Activated CD4-positive, alpha-beta memory T cell treated with anti-CD3 and anti-CD28 coated beads, Interleukin-2, amount 10 ng/mL, durations not matched to agents 7 days and 5 days (primary cell): Measurements from ENCODE around the gene UBAC2. TPM values are rescaled to one million over a fixed set of nuclear protein-coding genes. Genes with fewer than 3 reads are reported as not detected.

Experiments
- CTCF ChIA-PET: fragments of 350-600 bp; sonication (Branson Sonifier 250); formaldehyde crosslinking; loops from one replicate; lab custom pipeline; 2021; ENCODE audit warnings: antibody characterized with exemption, inconsistent platforms; lab: Charles Lee
- POLR2A ChIA-PET: fragments of 350-600 bp; sonication (Branson Sonifier 250); formaldehyde crosslinking; loops from one replicate; lab custom pipeline; 2021; ENCODE audit warnings: antibody characterized with exemption; lab: Charles Lee
- DNase-seq: peaks from one replicate; pipeline ENCODE4 v3.0.0-alpha.2; 2020
- H3K27ac Mint-ChIP-seq: one replicate; pipeline ENCODE4 v1.8.0; 2021; ENCODE audit warnings: mild to moderate bottlenecking, mixed read lengths
- H3K27me3 Mint-ChIP-seq: one replicate; pipeline ENCODE4 v1.8.0; 2021; ENCODE audit warnings: mixed read lengths
- H3K36me3 Mint-ChIP-seq: one replicate; pipeline ENCODE4 v1.8.0; 2021; ENCODE audit warnings: low read depth, mixed read lengths
- H3K4me1 Mint-ChIP-seq: one replicate; pipeline ENCODE4 v1.8.0; 2021; ENCODE audit warnings: mixed read lengths
- H3K4me3 Mint-ChIP-seq: one replicate; pipeline ENCODE4 v1.8.0; 2021; ENCODE audit warnings: mild to moderate bottlenecking, mixed read lengths
- H3K9me3 Mint-ChIP-seq: one replicate; pipeline ENCODE4 v1.8.0; 2021; ENCODE audit warnings: mixed read lengths
- total RNA-seq, 2 experiments: library from RNA; stranded (reverse); gene quantifications; one replicate each; pipeline ENCODE4 v1.2.3, GENCODE V29; 2021

Gene UBAC2
- total RNA-seq, 2 experiments from 2014 or later = 53.8 to 55.2 TPM

DNA sequence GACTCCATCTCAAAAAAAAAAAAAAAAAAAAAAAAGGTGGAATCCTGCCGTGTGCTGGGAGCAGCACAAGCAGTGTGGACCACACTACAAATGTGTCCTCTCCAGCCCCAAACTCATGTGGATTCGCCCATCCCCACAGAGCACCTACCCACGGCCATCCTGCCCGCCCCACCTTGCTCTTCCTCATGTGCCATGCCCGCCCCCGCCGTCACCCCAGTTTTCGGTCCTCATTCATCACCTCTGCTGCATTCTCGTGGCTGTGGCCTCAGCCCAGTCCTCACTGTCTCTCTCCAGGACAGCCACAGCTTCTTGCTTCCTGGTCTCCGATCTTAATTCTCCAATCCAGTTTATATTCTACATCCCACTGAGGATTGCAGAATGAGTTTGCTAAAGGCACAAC, 220.6 kb downstream of the UBAC2 start:
- H3K4me3 Mint-ChIP-seq = peak overlapping the region; percentile 9
- peaks cover 44% of the 10 kb centered on the region for H3K4me1 Mint-ChIP-seq
- H3K27ac Mint-ChIP-seq = no peak overlapping the region
- ChIA-PET CTCF (interaction anchor here (1.1 to 3.2 kb wide), 3 partner anchors 16 to 152 kb away, joined by 11 to 18 read pairs (median 13); no protein-coding TSS in a partner anchor), POLR2A (interaction anchor here (1.0 kb wide), 1 partner anchor 61 kb away, joined by 4 read pairs; no protein-coding TSS in a partner anchor)
- no peak for DNase-seq
- H3K27me3 Mint-ChIP-seq = peaks cover 29% of the 10 kb centered on the region
- no peaks in the 10 kb centered on the region for H3K36me3 Mint-ChIP-seq
- no peaks in the 10 kb centered on the region for H3K9me3 Mint-ChIP-seq

- H3K9me3 Mint-ChIP-seq = no peaks in the 10 kb centered on the region
- ChIA-PET POLR2A (no interaction called here), CTCF (interaction anchor here (3.0 to 3.2 kb wide), 2 partner anchors 15 to 152 kb away, joined by 11 to 18 read pairs; no protein-coding TSS in a partner anchor)
- peaks cover 48% of the 10 kb centered on the region for H3K4me1 Mint-ChIP-seq
- H3K36me3 Mint-ChIP-seq = no peaks in the 10 kb centered on the region
- no peak overlapping the region for H3K4me3 Mint-ChIP-seq
- no peak overlapping the region for H3K27ac Mint-ChIP-seq
- DNase-seq = no peak
- peaks cover 29% of the 10 kb centered on the region for H3K27me3 Mint-ChIP-seq
These were observed 221.3 kb downstream of the UBAC2 start for GRCh38 chr13:99421758-99422585.

DNA sequence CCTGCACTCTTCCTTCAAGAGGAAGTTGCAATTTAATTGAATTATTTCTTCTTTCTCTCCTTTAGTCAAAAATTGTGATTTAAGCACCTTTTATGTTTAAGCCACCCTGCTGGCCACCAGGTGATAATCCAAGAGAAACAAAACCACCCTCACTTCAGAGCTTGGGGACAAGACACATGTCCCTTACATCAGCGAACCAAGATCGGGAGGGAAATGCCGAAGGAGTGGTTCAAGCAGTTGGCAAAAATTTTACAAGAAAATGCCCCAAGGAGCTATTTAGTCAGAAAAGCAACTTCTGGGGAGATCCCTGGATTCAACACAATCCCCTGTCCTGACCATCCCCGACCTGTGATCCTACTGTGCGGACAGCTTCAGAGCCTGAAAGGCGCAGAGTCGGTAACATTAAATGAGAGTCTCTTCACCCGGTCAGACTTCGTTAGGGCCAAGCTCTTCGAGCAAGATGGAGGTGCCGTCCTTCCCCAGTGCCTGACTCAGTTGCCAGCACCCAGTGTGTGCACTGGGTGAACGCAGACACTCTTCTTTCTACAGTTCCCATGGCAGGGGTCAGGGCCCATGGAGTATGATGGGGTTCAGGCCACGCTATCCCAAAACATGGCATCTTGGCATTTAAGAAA, 222.0 kb downstream of the UBAC2 start:
- Mint-ChIP-seq H3K9me3 (no peaks in the 10 kb centered on the region), H3K27ac (no peak overlapping the region)

DNA sequence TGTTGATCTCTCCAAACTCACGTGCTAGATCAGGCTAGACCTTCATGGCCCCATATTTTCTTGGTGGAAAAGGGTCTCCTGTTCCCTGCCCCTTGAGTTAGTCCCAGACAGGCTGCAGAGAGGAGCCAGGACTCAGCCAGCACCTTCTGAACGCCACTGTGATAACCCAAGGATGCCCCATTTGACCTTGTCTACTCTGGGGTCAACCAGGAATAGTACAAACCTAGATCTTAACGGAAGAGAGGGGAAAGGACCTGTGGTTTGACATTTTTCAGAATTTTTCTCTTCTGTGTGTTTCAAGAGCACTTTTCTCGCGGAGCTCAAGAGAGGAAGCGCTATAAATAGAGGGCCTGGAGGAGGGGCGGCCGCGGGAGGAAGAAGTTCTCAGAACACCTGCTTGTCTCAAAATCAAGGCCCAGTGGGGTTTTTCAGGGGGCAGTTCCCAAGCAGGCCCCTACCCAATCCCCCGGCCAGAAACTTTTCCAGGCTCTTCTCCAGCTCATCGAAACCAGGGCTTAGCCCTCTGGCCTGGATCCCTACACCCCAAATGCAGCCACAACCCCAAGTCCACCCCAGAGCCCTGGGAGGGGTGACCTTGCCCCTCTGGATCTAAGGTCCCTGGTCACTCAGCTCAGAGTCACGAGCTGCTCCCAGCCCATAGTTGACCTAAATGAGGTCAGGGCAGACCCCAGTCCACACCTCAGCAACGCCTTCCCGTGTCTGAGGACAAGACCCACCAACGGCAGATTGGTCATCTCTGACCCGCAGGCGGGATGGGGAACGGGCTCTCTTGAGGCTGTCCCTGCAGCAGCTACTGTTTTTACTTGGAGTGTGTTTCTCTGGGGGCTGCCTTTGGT, 225.1 kb downstream of the UBAC2 start:
- POLR2A ChIA-PET = interaction anchor here (0.7 to 2.0 kb wide), 7 partner anchors 8 to 225 kb away, joined by 3 to 7 read pairs (median 4); partner anchors contain the start of gene UBAC2
- Mint-ChIP-seq H3K9me3 (no peaks in the 10 kb centered on the region), H3K27me3 (peaks cover 21% of the 10 kb centered on the region), H3K4me3 (peak overlapping the region; percentile 34), H3K4me1 (peaks cover 37% of the 10 kb centered on the region), H3K27ac (peak overlapping the region; percentile 81), H3K36me3 (peaks cover 2% of the 10 kb centered on the region)
- CTCF ChIA-PET = interaction anchor here (0.8 to 3.1 kb wide), 8 partner anchors 9 to 157 kb away, joined by 3 to 17 read pairs (median 4); no protein-coding TSS in a partner anchor
- peak; percentile 61 for DNase-seq

More for the DNA sequence above, 222.0 kb downstream of the UBAC2 start:
- no peak for DNase-seq
- ChIA-PET CTCF (interaction anchor here (0.5 kb wide), 1 partner anchor 47 kb away, joined by 3 read pairs; no protein-coding TSS in a partner anchor), POLR2A (no interaction called here)
- Mint-ChIP-seq H3K4me1 (peaks cover 49% of the 10 kb centered on the region), H3K27me3 (peaks cover 29% of the 10 kb centered on the region), H3K4me3 (no peak overlapping the region), H3K36me3 (no peaks in the 10 kb centered on the region)

DNA sequence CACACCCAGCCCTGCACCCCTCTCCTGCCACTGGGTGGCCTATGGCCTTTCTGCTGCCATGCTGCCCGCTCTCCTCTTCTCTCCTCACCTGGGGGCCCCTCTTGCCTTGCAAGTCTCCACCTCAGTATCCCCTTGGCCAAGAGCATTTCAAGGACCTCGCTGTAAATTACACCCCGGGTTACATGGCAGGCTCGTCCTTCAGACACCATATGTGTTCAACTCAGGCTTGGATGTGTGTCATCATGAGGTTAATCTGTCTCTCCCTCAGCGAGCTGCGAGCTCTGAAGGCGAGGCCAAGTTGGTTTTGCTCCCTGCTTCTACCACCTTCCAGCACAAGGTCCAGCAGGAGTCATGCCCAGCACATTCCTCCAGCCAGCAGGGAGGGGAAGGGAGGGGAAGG, 225.8 kb downstream of the UBAC2 start:
- POLR2A ChIA-PET = interaction anchor here (1.7 to 2.0 kb wide), 2 partner anchors 8 to 45 kb away, joined by 7 read pairs; no protein-coding TSS in a partner anchor
- no peak for DNase-seq
- CTCF ChIA-PET = interaction anchor here (0.8 to 3.1 kb wide), 3 partner anchors 8 to 51 kb away, joined by 3 to 17 read pairs (median 14); no protein-coding TSS in a partner anchor
- H3K27ac Mint-ChIP-seq = peak overlapping the region; percentile 38
- H3K4me1 Mint-ChIP-seq = peaks cover 40% of the 10 kb centered on the region
- H3K36me3 Mint-ChIP-seq = peaks cover 5% of the 10 kb centered on the region
- H3K9me3 Mint-ChIP-seq = no peaks in the 10 kb centered on the region
- H3K4me3 Mint-ChIP-seq = no peak overlapping the region
- H3K27me3 Mint-ChIP-seq = peaks cover 21% of the 10 kb centered on the region

- Mint-ChIP-seq H3K27ac (no peak overlapping the region), H3K36me3 (peaks cover 5% of the 10 kb centered on the region), H3K4me1 (peaks cover 55% of the 10 kb centered on the region), H3K4me3 (no peak overlapping the region), H3K27me3 (peaks cover 6% of the 10 kb centered on the region), H3K9me3 (no peaks in the 10 kb centered on the region)
- no peak for DNase-seq
- ChIA-PET CTCF (no interaction called here), POLR2A (no interaction called here)
These were observed 229.0 kb downstream of the UBAC2 start for GRCh38 chr13:99429670-99430069.

DNA sequence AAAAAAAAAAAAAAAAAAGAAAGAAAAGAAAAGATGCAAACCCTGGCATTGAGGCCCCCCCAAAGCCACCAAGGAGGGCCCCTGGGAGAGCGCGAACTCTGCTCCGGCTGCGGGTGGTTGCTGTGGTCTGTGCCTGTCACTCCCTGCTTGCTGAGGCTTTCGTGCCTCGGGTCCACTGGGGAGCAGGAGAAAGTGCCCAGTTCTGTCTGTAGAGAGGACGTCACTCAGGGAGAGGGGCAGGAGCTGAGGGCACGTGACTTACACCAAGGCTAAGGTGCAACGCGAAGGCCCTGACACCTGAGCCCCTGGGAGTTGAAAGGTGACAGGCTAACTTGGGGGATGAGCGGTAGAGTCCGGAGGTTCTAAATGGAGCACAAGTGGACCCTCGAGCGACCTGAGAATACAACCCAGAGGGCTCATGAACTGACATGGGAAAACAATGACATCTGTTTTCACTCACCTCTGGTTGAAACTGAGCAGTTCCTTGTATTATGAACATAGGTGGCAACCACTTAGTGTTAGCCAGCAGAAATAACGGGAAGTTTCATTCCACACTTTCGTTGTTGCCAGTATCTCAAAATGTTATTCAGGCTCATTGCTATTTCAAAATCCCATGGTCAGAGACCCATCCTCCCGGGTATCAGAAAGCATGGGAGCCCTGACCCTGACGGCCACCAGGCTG, 231.4 kb downstream of the UBAC2 start:
- Mint-ChIP-seq H3K36me3 (peaks cover 5% of the 10 kb centered on the region), H3K27ac (peak overlapping the region; percentile 71), H3K4me3 (peak overlapping the region; percentile 62), H3K9me3 (no peaks in the 10 kb centered on the region), H3K27me3 (peaks cover 6% of the 10 kb centered on the region), H3K4me1 (peaks cover 59% of the 10 kb centered on the region)
- POLR2A ChIA-PET = interaction anchor here (0.9 kb wide), 1 partner anchor 174 kb away, joined by 3 read pairs; the partner anchor contains the start of gene GPR18
- CTCF ChIA-PET = interaction anchor here (0.7 to 1.8 kb wide), 3 partner anchors 44 to 162 kb away, joined by 3 to 5 read pairs (median 3); no protein-coding TSS in a partner anchor
- DNase-seq = no peak

GRCh38 chr13:99432609-99433542, 232.2 kb downstream of the UBAC2 start:
- POLR2A ChIA-PET = interaction anchor here (0.6 to 5.2 kb wide), 9 partner anchors 45 to 435 kb away, joined by 3 to 57 read pairs (median 11); partner anchors contain the start of genes GPR18 and GPR183
- H3K9me3 Mint-ChIP-seq = no peaks in the 10 kb centered on the region
- CTCF ChIA-PET = interaction anchor here (0.6 to 4.9 kb wide), 11 partner anchors 8 to 782 kb away, joined by 3 to 317 read pairs (median 14); no protein-coding TSS in a partner anchor
- peaks cover 65% of the 10 kb centered on the region for H3K4me1 Mint-ChIP-seq
- peaks cover 5% of the 10 kb centered on the region for H3K27me3 Mint-ChIP-seq
- H3K4me3 Mint-ChIP-seq = peak overlapping the region; percentile 62
- peaks cover 5% of the 10 kb centered on the region for H3K36me3 Mint-ChIP-seq
- H3K27ac Mint-ChIP-seq = peak overlapping the region; percentile 71
- peak; percentile 75 for DNase-seq

GRCh38 chr13:99433543-99434075, 233.0 kb downstream of the UBAC2 start:
- H3K4me3 Mint-ChIP-seq = peak overlapping the region; percentile 62

GRCh38 chr13:99434258-99434788, 233.7 kb downstream of the UBAC2 start:
- Mint-ChIP-seq H3K4me3 (peak overlapping the region; percentile 33), H3K4me1 (peaks cover 67% of the 10 kb centered on the region), H3K27me3 (peaks cover 7% of the 10 kb centered on the region), H3K36me3 (peaks cover 5% of the 10 kb centered on the region), H3K9me3 (no peaks in the 10 kb centered on the region), H3K27ac (peak overlapping the region; percentile 71)
- ChIA-PET POLR2A (interaction anchor here (0.7 to 5.2 kb wide), 26 partner anchors 9 to 348 kb away, joined by 3 to 57 read pairs (median 6); partner anchors contain the start of genes GPR18, GPR183, TM9SF2 and UBAC2), CTCF (interaction anchor here (0.9 to 4.9 kb wide), 19 partner anchors 9 to 257 kb away, joined by 3 to 317 read pairs (median 14); partner anchors contain the start of gene GPR18)
- DNase-seq = peak; percentile 80

More at GRCh38 chr13:99433543-99434075, 233.0 kb downstream of the UBAC2 start:
- H3K36me3 Mint-ChIP-seq = peaks cover 5% of the 10 kb centered on the region
- H3K9me3 Mint-ChIP-seq = no peaks in the 10 kb centered on the region
- peaks cover 4% of the 10 kb centered on the region for H3K27me3 Mint-ChIP-seq
- H3K27ac Mint-ChIP-seq = peak overlapping the region; percentile 71
- CTCF ChIA-PET = interaction anchor here (0.6 to 4.9 kb wide), 14 partner anchors 9 to 783 kb away, joined by 3 to 317 read pairs (median 10); no protein-coding TSS in a partner anchor
- no peak for DNase-seq
- POLR2A ChIA-PET = interaction anchor here (0.6 to 5.2 kb wide), 19 partner anchors 8 to 435 kb away, joined by 3 to 57 read pairs (median 8); partner anchors contain the start of genes GPR18, GPR183 and UBAC2
- peaks cover 67% of the 10 kb centered on the region for H3K4me1 Mint-ChIP-seq
